GM23248 (cell line): ENCODE results near the gene MX1. TPM values are rescaled to one million over a fixed set of nuclear protein-coding genes. Genes with fewer than 3 reads are reported as not detected.

Experiments used
- DNase-seq: peaks from one replicate; pipeline ENCODE4 v3.0.0-alpha.2; 2015
- H2AFZ ChIP-seq: fragments of 200-600 bp; sonication (generic); 2 replicates; pipeline ENCODE4 v1.6.1; 2016; ENCODE audit warnings: antibody characterized with exemption
- H3F3A ChIP-seq: fragments of 200-600 bp; sonication (generic); 2 replicates; pipeline ENCODE4 v1.6.1; 2016; ENCODE audit warnings: mild to moderate bottlenecking, antibody characterized with exemption, mixed run types; ENCODE audit not compliant: insufficient read depth
- H3K27ac ChIP-seq: fragments of 200-600 bp; sonication (generic); 2 replicates; pipeline ENCODE4 v1.5.1; 2016; ENCODE audit warnings: mild to moderate bottlenecking
- H3K27me3 ChIP-seq: fragments of 200-600 bp; sonication (generic); replicated peaks from 2 replicates; pipeline ENCODE4 v1.6.1; 2016; ENCODE audit warnings: mild to moderate bottlenecking; ENCODE audit not compliant: insufficient read depth
- H3K36me3 ChIP-seq: fragments of 200-600 bp; sonication (generic); 2 replicates; pipeline ENCODE4 v1.6.1; 2016; ENCODE audit warnings: low read depth, mild to moderate bottlenecking
- H3K4me1 ChIP-seq: fragments of 200-600 bp; sonication (generic); 2 replicates; pipeline ENCODE4 v1.6.1; 2016; ENCODE audit warnings: mild to moderate bottlenecking; ENCODE audit not compliant: insufficient read depth
- H3K4me2 ChIP-seq: fragments of 200-600 bp; sonication (generic); one replicate; pipeline ENCODE4 v1.6.1; 2016; ENCODE audit warnings: mild to moderate bottlenecking; ENCODE audit not compliant: unreplicated experiment
- H3K4me3 ChIP-seq: fragments of 200-600 bp; sonication (generic); 2 replicates; pipeline ENCODE4 v1.5.1; 2016; ENCODE audit warnings: mild to moderate bottlenecking
- H3K79me2 ChIP-seq: fragments of 200-600 bp; sonication (generic); 2 replicates; pipeline ENCODE4 v1.6.1; 2016; ENCODE audit warnings: mild to moderate bottlenecking; ENCODE audit not compliant: insufficient read depth
- H3K9ac ChIP-seq: fragments of 200-600 bp; sonication (generic); 2 replicates; pipeline ENCODE4 v1.6.1; 2016; ENCODE audit warnings: mild to moderate bottlenecking
- H3K9me2 ChIP-seq: fragments of 200-600 bp; sonication (generic); 2 replicates; pipeline ENCODE4 v1.6.1; 2016; ENCODE audit warnings: mixed run types, mild to moderate bottlenecking, moderate library complexity; ENCODE audit not compliant: insufficient read depth
- H3K9me3 ChIP-seq: fragments of 200-600 bp; sonication (generic); one replicate; pipeline ENCODE4 v1.6.1; 2017; ENCODE audit warnings: low read depth
- H4K20me1 ChIP-seq: fragments of 200-600 bp; sonication (generic); 2 replicates; pipeline ENCODE4 v1.6.0; 2016; ENCODE audit not compliant: insufficient read depth
- EZH2 ChIP-seq: fragments of 200-600 bp; sonication (generic); IDR thresholded peaks from 2 replicates; pipeline ENCODE4 v1.6.1; 2018; ENCODE audit warnings: antibody characterized with exemption, mild to moderate bottlenecking; ENCODE audit not compliant: insufficient read depth, poor library complexity, severe bottlenecking
- EZH2phosphoT487 ChIP-seq: fragments of 200-600 bp; sonication (generic); IDR thresholded peaks from 2 replicates; pipeline ENCODE4 v1.6.1; 2018; ENCODE audit warnings: antibody characterized with exemption, moderate library complexity, mild to moderate bottlenecking, low read depth; ENCODE audit not compliant: insufficient read depth
- WGBS, 2 experiments: methylation state at CpG; one replicate each; pipeline ENCODE4 v1.1.6; 2015 to 2017; ENCODE audit warnings: low lambda C conversion rate in 2 of 2, low coverage in 1 of 2; ENCODE audit errors: missing lambda C conversion rate in 2 of 2; 5-methylcytosine and 5-hydroxymethylcytosine counted together
- in situ Hi-C: fragments of 300-500 bp; cut with MboI; formaldehyde crosslinking; loops from 2 replicates; pipeline ENCODE4 v1.15.0; 2020
- polyA plus RNA-seq: library from polyadenylated mRNA; unstranded; fragments of >200 nt; fragmentation: Nextera tagmentation; extraction: Ambion mirVana; gene quantifications from 2 replicates; pipeline ENCODE4 v1.2.1, GENCODE V29; 2016
- total RNA-seq: library from RNA; depleted of rRNA; stranded (reverse); fragments of >200 nt; shearing (Covaris generic); gene quantifications from 2 replicates; pipeline ENCODE4 v1.2.3, GENCODE V29; 2014

MX1 gene
- total and polyA plus RNA-seq, 2 experiments from 2014 or later = 1.6 to 1.9 TPM

GRCh38 chr21:41438425-41439113, 12.5 kb downstream of the MX1 start:
- Histone ChIP-seq H3K4me3 (no peak overlapping the region), H3K9ac (no peak overlapping the region), H3K4me1 (no peaks in the 10 kb centered on the region), H3K9me2 (no peaks in the 10 kb centered on the region), H3K36me3 (no peaks in the 10 kb centered on the region), H2AFZ (no peak overlapping the region), H3F3A (no peaks in the 10 kb centered on the region), H4K20me1 (no peaks in the 10 kb centered on the region), H3K27ac (no peak overlapping the region), H3K4me2 (no peak overlapping the region), H3K79me2 (no peaks in the 10 kb centered on the region), H3K9me3 (no peaks in the 10 kb centered on the region), H3K27me3 (no peaks in the 10 kb centered on the region)
- in situ Hi-C loops = no loop called here
- 67 to 69% methylated on average over 13 of the region's 13 CpGs for WGBS, 2 experiments
- no peak for DNase-seq
- TF ChIP-seq EZH2 (no peak), EZH2phosphoT487 (no peak)

GRCh38 chr21:41439248-41439647, 13.2 kb downstream of the MX1 start:
- in situ Hi-C loops = no loop called here
- Histone ChIP-seq H3K9me3 (no peaks in the 10 kb centered on the region), H3K9me2 (no peaks in the 10 kb centered on the region), H4K20me1 (no peaks in the 10 kb centered on the region), H3K79me2 (no peaks in the 10 kb centered on the region), H3K9ac (no peak overlapping the region), H3F3A (no peaks in the 10 kb centered on the region), H3K4me1 (no peaks in the 10 kb centered on the region), H3K4me3 (no peak overlapping the region), H3K27ac (no peak overlapping the region), H3K27me3 (no peaks in the 10 kb centered on the region), H3K4me2 (no peak overlapping the region), H2AFZ (no peak overlapping the region), H3K36me3 (no peaks in the 10 kb centered on the region)
- TF ChIP-seq EZH2phosphoT487 = no peak
- no peak for TF ChIP-seq EZH2
- DNase-seq = no peak
- 52 to 67% methylated on average over 4 of the region's 4 CpGs for WGBS, 2 experiments

DNA sequence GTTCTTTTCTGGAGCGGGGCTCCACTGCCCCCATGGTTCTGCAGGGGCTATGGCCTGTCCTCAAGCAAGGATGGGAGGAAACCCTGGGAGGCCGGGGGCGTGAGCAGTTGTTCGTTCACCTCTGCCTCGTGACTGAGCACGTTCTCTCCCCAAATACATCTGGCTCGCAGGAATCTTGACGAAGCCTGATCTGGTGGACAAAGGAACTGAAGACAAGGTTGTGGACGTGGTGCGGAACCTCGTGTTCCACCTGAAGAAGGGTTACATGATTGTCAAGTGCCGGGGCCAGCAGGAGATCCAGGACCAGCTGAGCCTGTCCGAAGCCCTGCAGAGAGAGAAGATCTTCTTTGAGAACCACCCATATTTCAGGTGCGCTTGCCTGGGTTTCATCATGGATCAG, 15.5 kb downstream of the MX1 start:
- no peak overlapping the region for H3K27ac ChIP-seq
- H3K27me3 ChIP-seq = no peaks in the 10 kb centered on the region
- H4K20me1 ChIP-seq = no peaks in the 10 kb centered on the region
- no peak for DNase-seq
- H3K79me2 ChIP-seq = no peaks in the 10 kb centered on the region
- no peaks in the 10 kb centered on the region for H3K9me2 ChIP-seq
- no peaks in the 10 kb centered on the region for H3F3A ChIP-seq
- H3K4me2 ChIP-seq = no peak overlapping the region
- no peaks in the 10 kb centered on the region for H3K4me1 ChIP-seq
- H3K9ac ChIP-seq = no peak overlapping the region
- no peak overlapping the region for H3K4me3 ChIP-seq
- in situ Hi-C loops = no loop called here
- WGBS, 2 experiments = 89 to 90% methylated on average over 14 of the region's 14 CpGs
- no peaks in the 10 kb centered on the region for H3K36me3 ChIP-seq
- TF ChIP-seq EZH2 (no peak), EZH2phosphoT487 (no peak)
- no peaks in the 10 kb centered on the region for H3K9me3 ChIP-seq
- H2AFZ ChIP-seq = no peak overlapping the region

DNA sequence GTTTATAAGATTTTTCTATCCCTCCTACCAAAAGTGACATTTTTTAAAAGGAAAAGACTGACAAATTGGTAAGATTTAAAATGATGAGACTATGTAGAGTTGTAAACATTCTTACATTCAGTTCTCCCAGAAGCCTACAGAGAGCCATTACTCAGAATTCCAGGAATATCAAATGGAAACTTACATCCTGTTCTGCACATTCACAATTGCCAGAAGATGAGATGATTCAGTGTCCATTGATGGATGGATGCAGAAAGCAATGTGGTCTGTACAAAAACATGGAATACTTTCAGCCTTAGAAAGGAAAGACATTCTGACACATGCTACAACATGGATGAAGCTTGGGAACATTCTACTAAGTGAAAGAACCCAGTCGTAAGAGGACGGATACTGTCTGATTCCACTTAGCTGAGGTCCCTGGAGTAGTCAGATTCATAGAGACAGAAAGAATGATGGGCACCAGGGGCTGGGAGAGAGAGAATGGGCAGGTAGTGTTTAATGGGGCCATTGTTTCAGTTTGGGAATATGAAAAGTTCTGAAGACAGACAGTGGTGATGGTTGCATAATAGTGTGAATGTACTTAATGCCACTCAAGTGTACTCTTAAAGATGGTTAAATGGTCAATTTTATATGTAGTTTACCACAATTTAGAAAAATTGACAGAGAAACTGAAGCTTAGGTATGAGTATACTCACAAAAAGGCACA, 16.6 kb downstream of the MX1 start:
- WGBS, 2 experiments = 90 to 95% methylated on average over 2 of the region's 2 CpGs
- Histone ChIP-seq H3K9me3 (no peaks in the 10 kb centered on the region), H3K4me2 (no peak overlapping the region), H2AFZ (no peak overlapping the region), H4K20me1 (no peaks in the 10 kb centered on the region), H3K4me3 (no peak overlapping the region), H3F3A (no peaks in the 10 kb centered on the region), H3K27ac (no peak overlapping the region), H3K9ac (no peak overlapping the region), H3K9me2 (no peaks in the 10 kb centered on the region), H3K4me1 (no peaks in the 10 kb centered on the region), H3K36me3 (no peaks in the 10 kb centered on the region), H3K27me3 (no peaks in the 10 kb centered on the region), H3K79me2 (no peaks in the 10 kb centered on the region)
- DNase-seq = no peak
- in situ Hi-C loops = no loop called here
- TF ChIP-seq EZH2 (no peak), EZH2phosphoT487 (no peak)
